ENCODE measurements around the gene PACRG. TPM values are rescaled to one million over a fixed set of nuclear protein-coding genes. Genes with fewer than 3 reads are reported as not detected.

PACRG gene
- total and polyA plus RNA-seq, 2 of the 4 experiments (the other 2 are of a cell fraction) = not detected

DNA sequence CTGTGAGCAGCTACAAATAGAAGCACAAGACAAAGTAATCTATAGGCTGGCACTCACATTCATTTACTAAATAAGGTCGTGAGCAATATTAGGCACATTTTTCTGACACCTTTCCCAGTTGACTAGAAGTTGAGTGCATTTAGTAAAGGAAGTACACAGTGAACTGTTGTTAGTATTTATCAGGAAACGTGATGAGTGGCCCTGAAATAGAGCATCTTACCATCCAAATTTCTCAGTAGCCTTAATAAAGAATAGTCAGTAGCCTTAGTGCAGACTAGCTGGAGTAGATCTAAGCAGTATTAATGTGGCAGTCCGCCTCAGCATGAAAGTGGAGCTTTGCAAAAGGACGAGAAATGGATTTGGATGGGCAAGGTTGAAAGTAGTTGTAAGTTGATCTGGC lies 481.2 kb downstream of the PACRG start:
- no peak for DNase-seq
- Histone ChIP-seq H3K23ac (ENCODE audit: low read depth, low read length) (no peak overlapping the region), H3K56ac (ENCODE audit: extremely low read depth, insufficient read depth, low read length) (no peak overlapping the region), H3K79me1 (ENCODE audit: low read depth in 1 of 2, low read length in 2 of 2) (no peaks in the 10 kb centered on the region), H4K5ac (ENCODE audit: low read depth, low read length) (no peak overlapping the region), H3K9ac (ENCODE audit: low read depth, low read length) (no peak overlapping the region), H4K8ac (ENCODE audit: low read depth in 2 of 2, low read length in 2 of 2) (no peak overlapping the region), H3K9me1 (ENCODE audit: insufficient read depth, low read length) (no peaks in the 10 kb centered on the region), H3K9me3 (ENCODE audit: control insufficient read depth, insufficient read depth, low read length) (peaks cover 7% of the 10 kb centered on the region), H2AK9ac (replicated peaks; ENCODE audit: low read depth, low read length, poor library complexity) (no peak overlapping the region), H3K14ac (replicated peaks; ENCODE audit: low read depth, low read length) (no peak overlapping the region), H4K20me1 (ENCODE audit: insufficient read depth, low read length) (no peaks in the 10 kb centered on the region), H2BK120ac (ENCODE audit: low read depth, low read length) (no peak overlapping the region), H2AK5ac (ENCODE audit: low read depth, low read length) (no peak overlapping the region), H3K4me1 (ENCODE audit: control insufficient read depth, insufficient read depth, low read length) (no peaks in the 10 kb centered on the region), H3K4ac (ENCODE audit: low read depth, low read length) (no peak overlapping the region), H3K27ac (ENCODE audit: insufficient read depth, low read length) (no peak overlapping the region), H3K4me3 (ENCODE audit: insufficient read depth, low read depth, low read length) (no peak overlapping the region), H2BK20ac (ENCODE audit: low read depth, low read length) (no peak overlapping the region), H4K91ac (ENCODE audit: insufficient read depth, low read depth, low read length) (no peak overlapping the region), H2AFZ (replicated peaks; ENCODE audit: low read length, poor library complexity) (no peak overlapping the region), H3K36me3 (ENCODE audit: control insufficient read depth, insufficient read depth, low read length) (no peaks in the 10 kb centered on the region), H3K27me3 (ENCODE audit: control insufficient read depth, insufficient read depth, low read length) (no peaks in the 10 kb centered on the region), H2BK5ac (ENCODE audit: low read depth, low read length, poor library complexity, severe bottlenecking) (no peak overlapping the region), H3K4me2 (ENCODE audit: low read depth, low read length) (no peak overlapping the region), H2BK15ac (ENCODE audit: low read depth, low read length) (no peak overlapping the region), H3K18ac (ENCODE audit: low read depth, low read length) (no peak overlapping the region)
- no TSS peak for BruUV-seq (replicated peaks)
- WGBS, 2 experiments (ENCODE audit: extremely low coverage in 2 of 2, insufficient read length in 1 of 2) = no CpG with 5 or more reads among the region's 4 CpGs
- POLR2A ChIA-PET (ENCODE audit: unreplicated experiment) = no interaction called here
- no peak for ATAC-seq (ENCODE audit: low read depth)
- dilution Hi-C loops (cut with HindIII; ENCODE audit: low sequenced_read_pairs, unreplicated experiment) = no loop called here
- intact Hi-C loops (cut with micrococcal nuclease) = no loop called here
- TF ChIP-seq, protein P1, sequence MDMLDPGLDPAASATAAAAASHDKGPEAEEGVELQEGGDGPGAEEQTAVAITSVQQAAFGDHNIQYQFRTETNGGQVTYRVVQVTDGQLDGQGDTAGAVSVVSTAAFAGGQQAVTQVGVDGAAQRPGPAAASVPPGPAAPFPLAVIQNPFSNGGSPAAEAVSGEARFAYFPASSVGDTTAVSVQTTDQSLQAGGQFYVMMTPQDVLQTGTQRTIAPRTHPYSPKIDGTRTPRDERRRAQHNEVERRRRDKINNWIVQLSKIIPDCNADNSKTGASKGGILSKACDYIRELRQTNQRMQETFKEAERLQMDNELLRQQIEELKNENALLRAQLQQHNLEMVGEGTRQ (IDR thresholded peaks at IDR 0.05; ENCODE audit: low read depth, low read length) = no peak
- TF ChIP-seq RAD21 (IDR thresholded peaks at IDR 0.05; ENCODE audit: low read length) (no peak), BHLHE40 (IDR thresholded peaks at IDR 0.05; ENCODE audit: low read depth, low read length) (no peak), MXI1 (IDR thresholded peaks at IDR 0.05; ENCODE audit: borderline replicate concordance, low read depth, low read length) (no peak), RCOR1 (IDR thresholded peaks at IDR 0.05; ENCODE audit: insufficient replicate concordance, low read length) (no peak), SMC3 (IDR thresholded peaks at IDR 0.05; ENCODE audit: low read depth, low read length) (no peak), RFX5 (IDR thresholded peaks at IDR 0.05; ENCODE audit: low read depth, low read length) (no peak), CEBPB (IDR thresholded peaks at IDR 0.05; ENCODE audit: low read depth, low read length) (no peak), POLR2A (IDR thresholded peaks at IDR 0.05; ENCODE audit: low read depth, low read length) (no peak), ELK1 (IDR thresholded peaks at IDR 0.05; ENCODE audit: borderline replicate concordance, low read depth, low read length) (no peak), MAFK (IDR thresholded peaks at IDR 0.05; ENCODE audit: low read depth, low read length) (no peak), CHD1 (IDR thresholded peaks at IDR 0.05; ENCODE audit: low read depth, low read length) (no peak), NFE2L2 (IDR thresholded peaks at IDR 0.05; ENCODE audit: low read depth, low read length) (no peak), FOS (IDR thresholded peaks at IDR 0.05; ENCODE audit: low read depth, low read length) (no peak), MAZ (IDR thresholded peaks at IDR 0.05; ENCODE audit: borderline replicate concordance, low read depth, low read length) (no peak)
- CTCF ChIA-PET = no interaction called here
- in situ Hi-C loops (cut with MboI; ENCODE audit: low sequenced_read_pairs) = no loop called here
